ENCODE measurements around the gene PTGER1. TPM values are rescaled to one million over a fixed set of nuclear protein-coding genes. Genes with fewer than 3 reads are reported as not detected.

The PTGER1 gene
- total and polyA plus RNA-seq, 2 donors (not counting 3 experiments of a cell fraction or from before 2014, with no cell fraction given), result 0.21 to 0.40 TPM

- CTCF ChIA-PET, result interaction anchor here (0.6 to 2.6 kb wide), 8 partner anchors 13 to 285 kb away, joined by 3 to 23 read pairs (median 4); no protein-coding TSS in a partner anchor
- peaks cover 0 to 2% of the 10 kb centered on the region in 2 experiments for H3K27me3 ChIP-seq (ENCODE audit: control insufficient read depth in 2 of 2, insufficient read depth in 2 of 2, low read length in 2 of 2)
These were observed 42.2 kb downstream of the PTGER1 start, which contains the start of gene PKN1 for GRCh38 chr19:14432791-14433553. Gene PKN1, plus strand, starts transcription at chr19:14433306. Its CDS starts 216 bp downstream, at chr19:14433522.

GRCh38 chr19:14430712-14431111 lies 44.4 kb downstream of the PTGER1 start:
- H3K4me1 ChIP-seq (ENCODE audit: control insufficient read depth, extremely low read depth, insufficient read depth, low read length), result peaks cover 22% of the 10 kb centered on the region
- TF ChIP-seq JUN (IDR thresholded peaks at IDR 0.05; ENCODE audit: borderline replicate concordance, insufficient read depth, insufficient read length, low read depth) (no peak), GATA2 (IDR thresholded peaks at IDR 0.05; ENCODE audit: insufficient read depth, insufficient read length, low read depth, low read length) (no peak), FOS (IDR thresholded peaks at IDR 0.05; ENCODE audit: borderline replicate concordance, insufficient read depth, low read length) (no peak), POLR2AphosphoS5 (IDR thresholded peaks at IDR 0.05; ENCODE audit: insufficient read depth, low read depth, low read length) (no peak), MAX (IDR thresholded peaks at IDR 0.05; ENCODE audit: insufficient read depth, insufficient read length) (no peak), POLR2A (IDR thresholded peaks at IDR 0.05; ENCODE audit: low read depth, low read length) (no peak), MYC (IDR thresholded peaks at IDR 0.05; ENCODE audit: low read depth, low read length) (no peak), CTCF (IDR thresholded peaks at IDR 0.05; ENCODE audit: extremely low read depth in 1 of 2, insufficient read depth in 1 of 2, low read depth in 1 of 2, low read length in 2 of 2) (no peak), EZH2 (IDR thresholded peaks at IDR 0.05; ENCODE audit: borderline replicate concordance, low read depth, low read length, severe bottlenecking) (no peak)
- BruUV-seq (replicated peaks), result no TSS peak
- H3K4me2 ChIP-seq (ENCODE audit: insufficient read depth, low read length), result no peak overlapping the region
- dilution Hi-C loops (cut with MboI; ENCODE audit: extremely low pct_ligation_motif_present, low sequenced_read_pairs) (no loop called here), intact Hi-C loops (cut with micrococcal nuclease) (no loop called here)
- ChIA-PET CTCF (interaction anchor here (1.1 to 2.6 kb wide), 5 partner anchors 10 to 47 kb away, joined by 3 to 23 read pairs (median 6); no protein-coding TSS in a partner anchor), POLR2A (no interaction called here)
- no peaks in the 10 kb centered on the region for H3K9me3 ChIP-seq (replicated peaks; ENCODE audit: control insufficient read depth, insufficient read depth, low read length)
- FAIRE-seq (no peak), DNase-seq (ENCODE audit: low read depth, low spot score) (no peak)
- H3K36me3 ChIP-seq (ENCODE audit: control insufficient read depth in 2 of 2, extremely low read depth in 1 of 2, insufficient read depth in 2 of 2, low read length in 2 of 2), result no peaks in the 10 kb centered on the region
- no peak overlapping the region for H3K9ac ChIP-seq (replicated peaks; ENCODE audit: extremely low read depth, insufficient read depth, low read length)
- H3K27me3 ChIP-seq (ENCODE audit: control insufficient read depth in 2 of 2, insufficient read depth in 2 of 2, low read length in 2 of 2), result peaks cover 0 to 2% of the 10 kb centered on the region in 2 experiments
- H3K27ac ChIP-seq (ENCODE audit: insufficient read depth, low read depth, low read length), result no peak overlapping the region
- H3K4me3 ChIP-seq (replicated peaks in 1 of 3; ENCODE audit: insufficient read depth in 1 of 3, low read depth in 1 of 3, low read length in 3 of 3), result no peak overlapping the region
- no peak overlapping the region for H2AFZ ChIP-seq (ENCODE audit: low read depth, low read length)
- no peaks in the 10 kb centered on the region for H4K20me1 ChIP-seq (replicated peaks; ENCODE audit: control insufficient read depth, extremely low read depth, insufficient read depth, low read length)
- H3K9me1 ChIP-seq (replicated peaks; ENCODE audit: control insufficient read depth, extremely low read depth, insufficient read depth, low read length), result no peaks in the 10 kb centered on the region
- peaks cover 24% of the 10 kb centered on the region for H3K79me2 ChIP-seq (ENCODE audit: control insufficient read depth, insufficient read depth, low read length)

More at GRCh38 chr19:14432791-14433553, 42.2 kb downstream of the PTGER1 start, which contains the start of gene PKN1:
- Histone ChIP-seq H2AFZ (ENCODE audit: low read depth, low read length) (peak within 1 kb of the TSS; percentile 68), H3K36me3 (ENCODE audit: control insufficient read depth in 2 of 2, extremely low read depth in 1 of 2, insufficient read depth in 2 of 2, low read length in 2 of 2) (no peaks in the 10 kb centered on the region), H3K27ac (ENCODE audit: insufficient read depth, low read depth, low read length) (peak within 1 kb of the TSS; percentile 78), H3K4me1 (ENCODE audit: control insufficient read depth, extremely low read depth, insufficient read depth, low read length) (peaks cover 27% of the 10 kb centered on the region), H4K20me1 (replicated peaks; ENCODE audit: control insufficient read depth, extremely low read depth, insufficient read depth, low read length) (no peaks in the 10 kb centered on the region), H3K4me2 (ENCODE audit: insufficient read depth, low read length) (peak within 1 kb of the TSS; percentile 89), H3K9me3 (replicated peaks; ENCODE audit: control insufficient read depth, insufficient read depth, low read length) (no peaks in the 10 kb centered on the region), H3K79me2 (ENCODE audit: control insufficient read depth, insufficient read depth, low read length) (peaks cover 46% of the 10 kb centered on the region), H3K9me1 (replicated peaks; ENCODE audit: control insufficient read depth, extremely low read depth, insufficient read depth, low read length) (no peaks in the 10 kb centered on the region), H3K9ac (replicated peaks; ENCODE audit: extremely low read depth, insufficient read depth, low read length) (peak within 1 kb of the TSS; percentile 61), H3K4me3 (replicated peaks in 1 of 3; ENCODE audit: insufficient read depth in 1 of 3, low read depth in 1 of 3, low read length in 3 of 3) (peak within 1 kb of the TSS; percentile 43 to 84 (median 79))
- TF ChIP-seq EZH2 (IDR thresholded peaks at IDR 0.05; ENCODE audit: borderline replicate concordance, low read depth, low read length, severe bottlenecking) (no peak), GATA2 (IDR thresholded peaks at IDR 0.05; ENCODE audit: insufficient read depth, insufficient read length, low read depth, low read length) (no peak), POLR2A (IDR thresholded peaks at IDR 0.05; ENCODE audit: low read depth, low read length) (peak; percentile 18)
- intact Hi-C loops (cut with micrococcal nuclease), result loop anchor here (1.0 kb wide), 1 partner anchor 53 kb away; no protein-coding TSS in a partner anchor
- DNase-seq (ENCODE audit: low read depth, low spot score) (peak; percentile 21), FAIRE-seq (peak; percentile 48)
- POLR2A ChIA-PET, result no interaction called here
- no TSS peak for BruUV-seq (replicated peaks)
- dilution Hi-C loops (cut with MboI; ENCODE audit: extremely low pct_ligation_motif_present, low sequenced_read_pairs), result no loop called here
